ENCODE data around the gene ARHGAP25.

GRCh38 chr2:68700560-68700959, 34.1 kb upstream of the ARHGAP25 start:
- TF ChIP-seq CTCF (IDR thresholded peaks at IDR 0.05; ENCODE audit: insufficient read depth, low read length, poor library complexity, severe bottlenecking) (no peak), EZH2phosphoT487 (conservative IDR thresholded peaks at IDR 0.05; ENCODE audit: low read length) (no peak)

Data from SU-DHL-6 (cell line).